Stimulated activated CD8-positive, alpha-beta memory T cell treated with anti-CD3 and anti-CD28 coated beads, Interleukin-2, amount 100 ng/mL, for 1 hour (primary cell): ENCODE results near the gene VPS26B.
"Not testable (repeated sequence)": the region's sequence is repeated elsewhere in the genome, so short reads cannot be mapped to it uniquely, and the experiment has no call there.

Source experiments
- DNase-seq, 2 donors: peaks; one replicate each; pipeline ENCODE4 v3.0.0-alpha.2; 2020; ENCODE audit warnings: low read depth in 2 of 2

VPS26B gene

GRCh38 chr11:134281635-134282034 lies 57.2 kb downstream of the VPS26B start:
- DNase-seq, result not testable (repeated sequence)

- DNase-seq, result no peak
Observed at GRCh38 chr11:134282121-134283045, 57.9 kb downstream of the VPS26B start.

- DNase-seq, result no peak
Observed at GRCh38 chr11:134283461-134284230, 59.2 kb downstream of the VPS26B start.

DNA sequence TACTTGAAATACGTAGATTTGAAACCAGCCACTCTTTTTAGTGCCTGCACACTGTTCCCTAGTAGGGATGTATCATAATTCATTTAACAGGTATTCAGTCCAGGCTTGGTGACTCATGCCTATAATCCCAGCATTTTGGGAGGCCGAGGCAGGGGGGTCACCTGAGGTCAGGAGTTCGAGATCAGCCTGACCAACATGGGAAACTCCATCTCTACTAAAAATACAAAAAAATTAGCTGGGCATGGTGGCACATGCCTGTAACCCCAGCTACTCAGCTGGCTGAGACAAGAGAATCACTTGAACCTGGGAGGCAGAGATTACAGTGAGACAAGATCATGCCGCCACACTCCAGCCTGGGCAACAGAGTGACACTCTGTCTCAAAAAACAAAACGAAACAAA lies 59.9 kb downstream of the VPS26B start:
- DNase-seq, result not testable (repeated sequence)

DNA sequence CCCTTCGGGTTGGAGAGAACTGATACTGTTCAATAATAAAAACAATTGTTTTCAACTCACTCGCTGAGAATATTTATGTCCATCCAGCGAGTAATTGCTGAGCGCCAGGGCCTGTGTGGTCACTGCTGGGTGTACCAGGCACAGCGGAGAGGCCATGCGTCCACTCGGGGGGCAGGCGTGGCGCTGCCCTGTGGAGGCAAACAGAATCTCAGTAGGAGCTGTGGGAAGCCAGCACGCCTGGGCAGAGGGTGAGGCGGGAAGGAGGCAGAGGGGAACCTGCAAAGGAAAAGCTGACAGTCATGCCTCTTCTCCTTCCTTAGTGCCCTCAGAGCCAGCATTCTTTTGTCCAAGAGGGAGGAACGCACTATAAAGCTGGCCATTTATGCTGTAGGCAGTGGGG lies 63.1 kb downstream of the VPS26B start:
- DNase-seq, result no peak

GRCh38 chr11:134288486-134288885 lies 64.0 kb downstream of the VPS26B start:
- no peak for DNase-seq

DNA sequence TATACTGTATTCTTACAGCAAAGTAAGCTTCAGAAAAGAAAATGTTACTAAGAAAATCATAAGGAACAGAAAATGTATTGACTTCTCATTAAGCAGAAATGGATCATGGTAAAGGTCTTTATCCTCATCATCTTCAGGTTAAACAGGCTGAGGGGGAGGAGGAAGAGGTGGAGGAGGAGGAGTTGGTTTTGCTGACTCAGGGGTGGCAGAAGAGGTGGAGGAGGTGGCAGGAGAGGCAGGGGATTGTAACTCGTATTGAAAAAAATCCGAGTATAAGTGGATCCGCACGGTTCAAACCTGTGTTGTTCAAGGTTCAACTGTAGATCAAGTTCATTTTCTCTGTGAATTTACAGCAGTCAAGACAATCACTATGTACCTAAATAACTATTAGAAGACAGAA lies 64.7 kb downstream of the VPS26B start:
- no peak for DNase-seq

- DNase-seq, result no peak
Observed at GRCh38 chr11:134289789-134290188, 65.3 kb downstream of the VPS26B start.

DNA sequence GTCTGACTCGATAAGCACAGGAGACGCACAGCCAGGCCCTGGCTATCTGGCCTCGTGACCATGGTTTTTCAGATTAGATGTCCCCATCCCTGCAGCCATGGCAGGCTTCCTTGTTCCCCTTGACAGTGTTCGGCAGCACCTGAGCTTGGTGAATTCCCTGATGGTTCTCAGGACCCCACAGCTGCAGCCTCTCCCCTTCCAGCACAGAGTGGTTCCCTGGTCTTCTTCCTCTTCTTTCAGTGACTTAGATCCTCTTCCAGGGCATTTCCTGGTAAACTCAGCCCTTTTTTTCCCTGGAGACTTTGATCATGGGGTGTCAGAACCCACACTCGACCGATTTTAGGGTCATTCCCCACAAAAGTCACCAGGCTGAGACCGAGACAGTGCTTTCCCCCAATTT lies 66.2 kb downstream of the VPS26B start:
- no peak for DNase-seq

DNA sequence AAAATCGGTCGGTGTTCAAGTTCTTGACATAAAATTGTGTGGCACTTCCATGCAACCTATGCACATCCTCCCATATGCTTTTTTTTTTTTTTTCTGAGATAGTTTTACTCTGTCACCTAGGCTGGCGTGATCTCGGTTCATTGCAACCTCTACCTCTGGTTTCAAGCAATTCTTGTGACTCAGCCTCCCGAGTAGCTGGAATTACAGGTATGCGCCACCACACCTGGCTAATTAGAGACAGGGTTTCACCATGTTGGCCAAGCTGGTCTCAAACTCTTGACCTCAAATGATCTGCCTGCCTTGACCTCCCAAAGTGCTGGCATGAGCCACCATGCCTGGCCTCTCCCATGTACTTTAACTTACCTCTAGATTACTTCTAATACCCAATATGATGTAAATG lies 66.7 kb downstream of the VPS26B start:
- no peak for DNase-seq

GRCh38 chr11:134292661-134293060 lies 68.2 kb downstream of the VPS26B start:
- no peak for DNase-seq

- no peak for DNase-seq
Observed at GRCh38 chr11:134293119-134294113, 68.9 kb downstream of the VPS26B start.

DNA sequence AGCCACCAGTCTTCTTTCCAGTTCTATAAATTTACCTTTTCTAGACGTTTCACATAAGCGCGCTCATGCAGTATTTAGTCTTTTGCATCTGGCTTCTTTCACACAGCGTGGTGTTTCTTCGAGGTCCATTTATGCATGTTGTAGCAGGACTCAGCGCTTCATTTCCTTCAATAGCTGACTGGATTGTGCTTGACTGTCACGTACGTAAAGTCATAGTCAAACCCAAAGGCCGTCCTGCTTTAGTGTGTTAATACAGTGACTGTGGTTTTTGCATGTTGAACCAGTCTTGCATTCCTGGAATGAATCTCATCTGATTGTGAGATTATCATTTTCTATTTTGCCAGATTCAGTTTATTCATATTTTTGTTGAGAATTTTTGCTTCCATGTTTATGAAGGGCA lies 70.2 kb downstream of the VPS26B start:
- DNase-seq, result no peak
